Measurements from ENCODE around the gene UNK.
"Not testable (repeated sequence)": the region's sequence is repeated elsewhere in the genome, so short reads cannot be mapped to it uniquely, and the experiment has no call there.

Gene UNK

DNA sequence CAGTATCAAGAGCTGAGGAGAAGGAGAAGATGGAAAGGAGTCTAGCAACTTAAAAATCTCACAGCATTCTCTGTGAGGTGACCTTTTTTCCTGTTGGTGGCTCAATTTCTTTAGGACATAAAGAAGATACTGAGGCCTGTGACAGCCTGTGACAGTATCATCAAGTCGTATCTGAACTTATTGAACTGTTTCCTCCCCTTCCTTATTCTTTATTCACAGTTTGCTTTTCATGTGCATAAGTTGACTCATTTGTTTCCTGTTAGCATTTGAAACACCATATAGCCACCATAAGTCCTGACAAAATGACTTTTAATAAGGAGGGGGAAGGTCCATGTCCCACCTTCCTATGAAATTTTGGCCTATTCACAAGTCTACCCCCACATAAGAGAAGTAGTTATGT is 8.9 kb downstream of the UNK start:
- no peak for DNase-seq (ENCODE audit: low read depth in 2 of 2)

DNA sequence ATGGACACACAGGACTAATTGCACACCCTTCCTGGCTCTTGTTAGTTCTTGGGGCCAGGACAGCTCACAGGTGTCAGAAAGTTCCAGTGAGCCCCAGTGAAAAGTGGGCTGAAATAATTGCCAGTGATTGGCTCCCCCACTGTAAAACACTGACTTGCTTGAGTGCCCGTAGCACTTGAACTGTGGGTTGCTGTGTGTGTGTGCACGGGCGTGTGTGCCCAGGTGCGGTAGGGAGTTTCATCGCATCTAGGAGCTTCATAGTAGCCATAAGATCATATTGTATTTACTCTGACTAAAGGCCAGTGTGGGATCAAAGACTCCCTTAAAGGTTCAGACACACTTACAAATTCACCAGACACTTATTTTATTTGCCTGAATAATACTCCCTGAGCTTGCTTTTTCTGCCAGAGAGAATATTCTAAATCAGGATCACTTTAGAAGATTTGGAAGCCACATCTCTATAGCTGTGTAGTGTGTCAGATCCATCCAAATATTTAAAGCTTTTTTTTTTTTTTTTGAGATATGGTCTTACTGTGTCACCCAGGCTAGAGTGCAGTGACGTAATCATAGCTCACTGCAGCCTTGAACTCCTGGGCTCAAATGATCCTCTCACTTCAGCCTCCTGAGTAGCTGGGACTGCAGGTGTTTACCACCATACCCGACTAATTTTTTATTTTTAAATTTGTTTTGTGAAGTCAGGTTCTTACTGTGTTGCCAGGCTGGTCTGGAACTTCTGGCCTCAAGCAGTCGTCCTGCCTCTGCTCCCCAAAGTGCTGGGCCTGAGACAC is 11.4 kb downstream of the UNK start:
- DNase-seq (ENCODE audit: low read depth in 2 of 2): no peak

DNA sequence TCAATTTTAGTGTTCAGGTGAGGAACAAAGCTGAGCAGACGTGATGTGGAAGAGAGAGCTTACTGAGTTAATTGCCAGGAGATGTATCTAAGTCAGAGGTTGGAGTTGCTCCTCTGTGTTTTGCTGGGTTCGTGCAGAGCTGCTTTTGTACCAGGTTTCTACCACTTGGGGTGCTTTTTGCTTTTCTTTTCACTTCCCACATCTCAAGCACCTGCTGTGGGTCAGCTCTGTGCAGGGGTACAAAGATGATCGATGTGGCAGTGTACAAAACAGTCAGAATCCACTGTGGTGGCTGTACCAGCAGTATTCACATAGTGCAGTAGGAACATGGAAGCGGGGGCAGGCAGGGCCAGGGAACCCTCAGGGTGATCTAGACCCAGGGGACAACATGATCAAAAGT is 14.8 kb downstream of the UNK start:
- no peak for DNase-seq (ENCODE audit: low read depth in 2 of 2)

- DNase-seq (ENCODE audit: low read depth in 2 of 2): no peak
Measured at GRCh38 chr17:75803883-75804282, 19.3 kb downstream of the UNK start.

DNA sequence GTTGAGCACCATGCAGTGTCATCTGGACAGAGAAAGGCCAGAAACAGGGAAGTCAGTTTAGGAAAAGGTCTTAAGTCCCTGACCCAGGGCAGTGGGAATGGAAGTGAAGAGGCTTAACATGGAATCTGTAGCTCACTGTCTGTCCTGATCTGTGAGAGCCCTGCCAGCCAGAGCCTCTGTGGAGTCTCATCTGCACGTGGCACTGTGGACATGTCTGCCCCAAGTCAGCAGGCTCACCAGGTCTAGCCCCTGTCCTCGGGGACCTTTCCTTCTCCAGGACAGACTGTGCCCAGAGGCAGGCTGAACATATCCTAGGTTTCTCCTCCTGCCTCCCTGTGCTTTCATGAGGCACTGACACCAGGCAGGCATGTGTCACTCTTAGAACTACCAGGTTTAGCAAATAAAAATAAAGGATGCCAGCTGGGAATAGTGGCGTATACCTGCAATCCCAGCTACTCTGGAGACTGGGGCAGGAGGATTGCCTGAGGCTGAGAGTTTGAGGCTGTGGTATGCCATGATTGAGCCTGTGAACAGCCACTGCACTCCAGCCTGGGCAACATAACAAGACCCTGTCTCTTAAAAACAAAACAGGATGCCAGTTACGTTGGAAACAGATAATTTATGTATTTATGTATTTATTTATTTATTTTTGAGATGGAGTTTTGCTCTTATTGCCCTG is 22.4 kb downstream of the UNK start:
- DNase-seq (ENCODE audit: low read depth in 2 of 2): no peak

DNA sequence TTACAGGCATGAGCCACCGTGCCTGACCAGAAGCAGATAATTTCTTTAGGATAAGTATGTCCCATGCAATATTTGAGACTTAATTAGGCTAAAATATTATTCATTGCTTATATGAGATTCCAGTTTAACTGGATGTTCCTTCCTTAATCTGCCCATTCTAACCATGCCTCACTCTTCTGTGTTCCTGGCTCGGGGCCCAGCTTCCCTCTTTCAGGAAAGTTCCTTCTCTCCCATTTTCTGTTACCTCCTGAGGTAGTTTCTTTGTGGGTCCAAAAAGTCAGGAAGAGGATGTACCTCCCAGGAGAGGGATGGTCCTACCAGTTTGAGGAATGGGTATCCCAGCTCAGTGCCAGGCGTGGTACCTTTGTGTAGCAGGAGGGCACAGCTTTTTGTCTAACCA is 23.3 kb downstream of the UNK start:
- DNase-seq (ENCODE audit: low read depth in 2 of 2): no peak

- no peak for DNase-seq (ENCODE audit: low read depth in 2 of 2)
Measured at GRCh38 chr17:75808549-75808904, 23.9 kb downstream of the UNK start.

- no peak for DNase-seq (ENCODE audit: low read depth in 2 of 2)
Measured at GRCh38 chr17:75808905-75809621, 24.5 kb downstream of the UNK start.

GRCh38 chr17:75809631-75810111 is 25.1 kb downstream of the UNK start:
- no peak for DNase-seq (ENCODE audit: low read depth in 2 of 2)

DNA sequence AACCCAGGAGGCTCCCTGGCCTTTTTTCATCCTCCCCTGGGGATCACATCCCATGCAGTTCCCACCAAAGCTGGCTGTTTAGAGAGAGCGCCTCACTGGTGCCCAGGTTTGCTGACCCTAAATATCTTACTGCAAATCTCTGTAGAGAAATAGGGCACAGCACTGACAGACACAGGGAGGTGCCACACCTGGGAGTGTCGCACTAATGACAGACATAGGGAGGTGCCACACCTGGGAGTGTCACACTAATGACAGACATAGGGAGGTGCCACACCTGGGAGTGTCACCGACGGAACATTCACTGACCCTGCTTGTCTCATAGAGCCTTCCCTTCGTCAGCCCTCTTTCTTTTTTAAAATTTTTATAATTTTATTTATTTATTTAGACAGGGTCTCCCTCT is 25.6 kb downstream of the UNK start:
- DNase-seq (ENCODE audit: low read depth in 2 of 2): no peak

- DNase-seq (ENCODE audit: low read depth in 2 of 2): not testable (repeated sequence)
Measured at GRCh38 chr17:75810756-75811155, 26.1 kb downstream of the UNK start.

DNA sequence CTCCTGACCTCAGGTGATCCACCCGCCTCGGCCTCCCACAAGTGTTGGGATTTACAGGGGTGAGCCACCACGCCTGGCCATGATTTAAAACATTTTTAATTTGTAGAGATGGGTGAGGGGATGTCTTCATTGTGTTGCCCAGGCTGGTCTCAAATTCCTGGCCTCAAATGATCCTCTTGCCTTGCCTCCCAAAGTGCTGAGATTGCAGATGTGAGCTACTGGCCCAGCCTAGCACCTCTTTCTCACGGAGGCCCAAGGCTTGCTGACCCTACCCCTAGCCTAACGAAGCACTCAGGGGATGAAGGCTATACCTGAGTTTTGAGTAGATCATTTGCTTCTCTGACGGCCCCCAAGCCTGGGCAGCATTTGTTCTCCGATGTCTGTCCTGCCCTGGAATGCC is 26.6 kb downstream of the UNK start:
- DNase-seq (ENCODE audit: low read depth in 2 of 2): no peak

GRCh38 chr17:75812096-75813013 is 27.7 kb downstream of the UNK start:
- no peak for DNase-seq (ENCODE audit: low read depth in 2 of 2)

DNA sequence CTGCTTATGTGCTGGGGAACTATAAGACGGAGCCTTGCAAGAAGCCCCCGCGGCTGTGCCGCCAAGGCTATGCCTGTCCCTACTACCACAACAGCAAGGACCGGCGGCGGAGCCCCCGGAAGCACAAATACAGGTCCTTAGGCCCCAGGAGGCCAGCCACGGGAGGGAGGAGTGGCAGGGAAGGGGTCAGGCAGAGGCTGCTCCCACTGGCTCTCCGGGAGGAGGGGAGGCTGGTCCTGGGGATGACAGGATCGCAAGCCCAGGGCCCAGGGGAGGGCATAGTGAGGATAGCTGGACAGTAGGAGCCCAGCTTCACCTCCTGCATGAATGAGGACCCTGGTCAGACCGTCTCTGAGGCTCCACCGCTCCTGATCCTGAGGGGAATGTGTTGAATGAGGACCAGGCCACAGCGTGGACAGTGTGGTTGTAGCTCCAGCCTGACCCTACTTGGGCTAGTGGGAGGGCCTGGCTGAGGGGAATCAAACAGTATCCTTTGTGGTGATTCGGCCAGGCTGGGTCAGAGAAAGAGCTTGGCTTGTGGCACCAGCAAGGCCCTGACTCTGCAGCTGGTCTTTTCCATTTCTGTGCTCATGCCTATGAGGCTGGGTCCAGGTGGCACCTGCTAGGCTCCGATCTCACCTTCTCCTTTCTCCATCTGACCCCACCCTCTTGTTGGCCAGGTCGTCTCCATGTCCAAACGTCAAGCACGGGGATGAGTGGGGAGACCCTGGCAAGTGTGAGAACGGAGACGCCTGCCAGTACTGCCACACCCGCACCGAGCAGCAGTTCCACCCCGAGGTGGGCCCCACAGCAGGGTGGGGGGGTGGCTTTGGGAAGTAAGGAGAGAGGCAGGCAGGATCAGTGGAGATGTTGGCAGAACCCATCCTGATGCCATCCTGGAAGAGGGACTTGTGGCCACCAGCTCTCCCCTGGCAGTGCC is 28.7 kb downstream of the UNK start:
- no peak for DNase-seq (ENCODE audit: low read depth in 2 of 2)

GRCh38 chr17:75814021-75814395 is 29.4 kb downstream of the UNK start:
- DNase-seq (ENCODE audit: low read depth in 2 of 2): no peak

GRCh38 chr17:75814900-75815373 is 30.3 kb downstream of the UNK start:
- no peak for DNase-seq (ENCODE audit: low read depth in 2 of 2)

DNA sequence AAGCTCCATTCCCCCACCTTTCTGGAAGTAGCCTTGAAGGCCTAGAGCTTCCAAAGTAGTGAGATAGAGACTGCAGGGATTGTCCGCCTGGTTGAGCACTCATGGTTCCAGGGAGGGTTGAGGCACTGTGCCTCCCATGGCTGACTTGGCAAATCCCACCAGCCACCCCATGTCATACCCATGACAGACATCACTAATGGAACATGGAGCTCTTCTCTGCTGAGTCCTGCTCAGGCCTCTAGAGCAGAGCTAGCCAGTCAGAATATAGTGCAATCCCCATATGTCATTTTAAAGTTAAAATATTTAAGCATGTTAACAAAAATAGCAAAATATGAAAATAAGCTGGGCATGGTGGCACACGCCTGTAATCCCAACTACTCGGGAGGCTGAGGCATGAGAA is 30.8 kb downstream of the UNK start:
- DNase-seq (ENCODE audit: low read depth in 2 of 2): no peak

- no peak for DNase-seq (ENCODE audit: low read depth in 2 of 2)
Measured at GRCh38 chr17:75816693-75817092, 32.1 kb downstream of the UNK start.

- DNase-seq (ENCODE audit: low read depth in 2 of 2): no peak
Measured at GRCh38 chr17:75817571-75817970, 33.0 kb downstream of the UNK start.

GRCh38 chr17:75818326-75818885 is 33.8 kb downstream of the UNK start:
- DNase-seq (ENCODE audit: low read depth in 2 of 2): no peak
